K562 (cell line): ENCODE measurements around the gene PCDHGA4. TPM values are rescaled to one million over a fixed set of nuclear protein-coding genes. Genes with fewer than 3 reads are reported as not detected.
A peak's percentile ranks its signal among the peaks of the same experiment; 100 is the strongest.

Experiments
- CTCF ChIP-seq, 3 experiments: IDR thresholded peaks in 2 of 3; conservative IDR thresholded peaks in 1 of 3; 2 replicates each; pipeline ENCODE4 v1.5.1; 2011 to 2012; ENCODE audit warnings: low read length in 3 of 3, mild to moderate bottlenecking in 3 of 3, control low read depth in 2 of 3, improper control_type of control experiment in 1 of 3, inconsistent platforms in 1 of 3, low read depth in 1 of 3, mixed read lengths in 1 of 3, moderate library complexity in 1 of 3; ENCODE audit not compliant: insufficient read depth in 2 of 3
- E2F8 ChIP-seq: fragments of 450-650 bp; IDR thresholded peaks from 2 replicates; pipeline ENCODE4 v1.7.1; 2018; ENCODE audit warnings: mild to moderate bottlenecking, low read depth; ENCODE audit not compliant: partially characterized antibody
- FOXK2 ChIP-seq, 2 experiments: fragments of 450-650 bp; IDR thresholded peaks in 1 of 2; conservative IDR thresholded peaks in 1 of 2; 2 replicates each; pipeline ENCODE4 v1.6.1; 2016; ENCODE audit warnings: low read depth in 2 of 2, mild to moderate bottlenecking in 1 of 2
- GMEB1 ChIP-seq: fragments of 250-450 bp; sonication (Bioruptor Pico); IDR thresholded peaks from 2 replicates; pipeline ENCODE4 v1.4.0; 2020; ENCODE audit warnings: mild to moderate bottlenecking
- HIVEP1 ChIP-seq: fragments of 250-450 bp; sonication (Bioruptor Pico); IDR thresholded peaks from 2 replicates; pipeline ENCODE4 v1.4.0; 2020; ENCODE audit warnings: mild to moderate bottlenecking
- HNRNPLL ChIP-seq: fragments of 200-400 bp; formaldehyde crosslinking; IDR thresholded peaks from 2 replicates; pipeline ENCODE4 v1.6.1; 2017; ENCODE audit warnings: low read length, low read depth, mild to moderate bottlenecking; ENCODE audit not compliant: poor library complexity, severe bottlenecking
- LARP7 ChIP-seq: fragments of 450-650 bp; IDR thresholded peaks from 2 replicates; pipeline ENCODE4 v1.6.1; 2016
- MAFF ChIP-seq: IDR thresholded peaks from 2 replicates; pipeline ENCODE4 v1.6.1; 2012; ENCODE audit warnings: low read length, improper control_type of control experiment
- MCM7 ChIP-seq, 2 experiments: fragments of 450-650 bp; IDR thresholded peaks; 2 replicates each; pipeline ENCODE4 v1.6.1; 2016 to 2018
- MEIS2 ChIP-seq: fragments of 450-650 bp; IDR thresholded peaks from 2 replicates; pipeline ENCODE4 v1.6.1; 2014; ENCODE audit warnings: mild to moderate bottlenecking; ENCODE audit not compliant: partially characterized antibody
- NR2C2 ChIP-seq, 2 experiments: fragments of 200-800 bp in 1 of 2; sonication (Bioruptor generic) in 1 of 2; sonication (generic) in 1 of 2; formaldehyde crosslinking in 1 of 2; IDR thresholded peaks; 2 replicates each; pipeline versions ENCODE4 v1.6.1 to v1.8.0; 2016 to 2022; ENCODE audit warnings: mild to moderate bottlenecking in 1 of 2, missing compliant biosample characterization in 1 of 2, missing genetic modification characterization in 1 of 2, missing genetic modification reagents in 1 of 2
- THRAP3 ChIP-seq: fragments of 450-650 bp; IDR thresholded peaks from 2 replicates; pipeline ENCODE4 v1.6.1; 2016; ENCODE audit warnings: mild to moderate bottlenecking, inconsistent platforms, borderline replicate concordance
- TRIM25 ChIP-seq: fragments of 450-650 bp; IDR thresholded peaks from 2 replicates; pipeline ENCODE4 v1.7.0; 2016; ENCODE audit warnings: borderline replicate concordance
- polyA plus RNA-seq, 8 experiments: library from polyadenylated mRNA; depleted of rRNA in 4 of 8; stranded (reverse) in 5 of 8; unstranded in 3 of 8; fragments of >200 nt; fragmentation: Nextera tagmentation in 2 of 8; fragmentation: Illumina TruSeq in 1 of 8; extraction: Ambion mirVana in 2 of 8; extraction: Trizol in 1 of 8; gene quantifications; 2 replicates each; pipeline versions ENCODE4 v1.2.1 to v1.2.3, GENCODE V29; 2011 to 2014; ENCODE audit warnings: inconsistent platforms in 1 of 8, missing spikeins in 1 of 8
- total RNA-seq, 7 experiments: library from RNA; depleted of rRNA in 6 of 7; stranded (reverse); fragments of >200 nt in 6 of 7; fragmentation: Illumina TruSeq in 2 of 7; extraction: Trizol in 2 of 7; gene quantifications; 2 replicates each; pipeline versions ENCODE4 v1.2.1 to v1.2.3, GENCODE V29; 2011 to 2021; ENCODE audit warnings: low replicate concordance in 1 of 7
- TF ChIP-seq, protein P1 (sequence below), 2 experiments: IDR thresholded peaks; 2 replicates each; pipeline ENCODE4 v1.6.1; 2011; ENCODE audit warnings: borderline replicate concordance in 1 of 2, control low read depth in 1 of 2, low read depth in 1 of 2, low read length in 1 of 2, mild to moderate bottlenecking in 1 of 2, mixed read lengths in 1 of 2, moderate library complexity in 1 of 2; ENCODE audit not compliant: insufficient read depth in 1 of 2, insufficient read length in 1 of 2, poor library complexity in 1 of 2, severe bottlenecking in 1 of 2; ENCODE audit errors: extremely low read depth in 1 of 2
- TF ChIP-seq, protein P2 (sequence below): sonication (generic); formaldehyde crosslinking; IDR thresholded peaks from 2 replicates; pipeline ENCODE4 v1.8.0; 2022; ENCODE audit warnings: mild to moderate bottlenecking, missing genetic modification reagents

Gene PCDHGA4
- total and polyA plus RNA-seq, 9 of the 15 experiments (the other 6 are each of a cell fraction or from before 2014, with no cell fraction given) = 0.12 to 0.40 (median 0.36) TPM; not detected in 2

DNA sequence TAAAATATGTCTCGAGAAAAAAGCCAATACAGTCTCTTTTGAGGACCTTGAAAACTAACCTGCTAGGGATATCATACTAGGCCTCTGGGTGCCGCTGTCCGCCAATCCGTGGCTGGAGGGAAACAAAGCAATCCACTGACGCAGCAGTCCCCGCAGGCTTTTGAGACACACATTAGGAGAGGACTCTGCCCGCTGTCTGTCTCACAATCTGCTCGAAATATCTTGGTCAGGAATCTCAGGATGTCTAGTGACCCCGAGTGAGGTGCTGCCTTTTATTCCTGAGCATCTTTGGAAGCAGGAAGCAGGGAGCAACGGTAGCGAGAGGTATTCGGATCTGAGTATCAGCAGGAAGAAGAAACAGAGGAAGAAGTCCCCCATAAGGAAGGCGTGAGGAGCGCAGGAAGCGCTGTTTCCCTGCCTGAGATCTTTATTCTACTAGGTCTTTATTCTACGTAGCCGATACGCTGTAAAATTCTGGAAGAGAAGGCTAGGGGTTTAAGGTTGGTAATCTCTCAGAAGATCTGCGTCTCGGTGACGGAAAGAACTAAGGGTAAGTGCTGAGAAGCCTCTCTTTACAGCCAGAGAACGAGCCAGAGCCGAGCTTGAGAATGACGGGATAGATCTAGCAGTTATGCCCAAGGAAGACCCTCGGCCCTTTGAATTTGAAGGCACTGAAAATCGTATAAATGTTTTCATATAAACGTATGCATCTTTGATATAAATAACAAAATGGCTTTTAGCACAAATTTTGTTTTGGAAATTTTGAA lies 28.6 kb upstream of the PCDHGA4 start (continued):
- peak; percentile 83 to 90 (median 88) for TF ChIP-seq CTCF (IDR thresholded peaks at IDR 0.05 in 2 of 3, conservative IDR thresholded peaks at IDR 0.05 in 1 of 3; ENCODE audit: insufficient read depth in 2 of 3, low read depth in 1 of 3, low read length in 3 of 3)
- TF ChIP-seq FOXK2 (conservative IDR thresholded peaks at IDR 0.05 in 1 of 2, IDR thresholded peaks at IDR 0.05 in 1 of 2; ENCODE audit: low read depth in 2 of 2) = 0 out of 4 replicates have a peak, but pooled peaks have one; percentile 38 to 53
- no peak for TF ChIP-seq MEIS2
- no peak for TF ChIP-seq E2F8
- no peak for TF ChIP-seq NR2C2 (CRISPR knock-in tag; IDR thresholded peaks at IDR 0.05)
- no peak for TF ChIP-seq NR2C2 (tag; IDR thresholded peaks at IDR 0.05)
- TF ChIP-seq, protein P1, sequence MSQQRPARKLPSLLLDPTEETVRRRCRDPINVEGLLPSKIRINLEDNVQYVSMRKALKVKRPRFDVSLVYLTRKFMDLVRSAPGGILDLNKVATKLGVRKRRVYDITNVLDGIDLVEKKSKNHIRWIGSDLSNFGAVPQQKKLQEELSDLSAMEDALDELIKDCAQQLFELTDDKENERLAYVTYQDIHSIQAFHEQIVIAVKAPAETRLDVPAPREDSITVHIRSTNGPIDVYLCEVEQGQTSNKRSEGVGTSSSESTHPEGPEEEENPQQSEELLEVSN (IDR thresholded peaks at IDR 0.05; ENCODE audit: borderline replicate concordance in 1 of 2, extremely low read depth in 1 of 2, insufficient read depth in 1 of 2, insufficient read length in 1 of 2, low read depth in 1 of 2, low read length in 1 of 2, poor library complexity in 1 of 2, severe bottlenecking in 1 of 2) = peak; percentile 71 to 91
- no peak for TF ChIP-seq MCM7 (IDR thresholded peaks at IDR 0.05)
- peak; percentile 37; the same call in 1 of the 2 replicates for TF ChIP-seq MAFF
- TF ChIP-seq, protein P2, sequence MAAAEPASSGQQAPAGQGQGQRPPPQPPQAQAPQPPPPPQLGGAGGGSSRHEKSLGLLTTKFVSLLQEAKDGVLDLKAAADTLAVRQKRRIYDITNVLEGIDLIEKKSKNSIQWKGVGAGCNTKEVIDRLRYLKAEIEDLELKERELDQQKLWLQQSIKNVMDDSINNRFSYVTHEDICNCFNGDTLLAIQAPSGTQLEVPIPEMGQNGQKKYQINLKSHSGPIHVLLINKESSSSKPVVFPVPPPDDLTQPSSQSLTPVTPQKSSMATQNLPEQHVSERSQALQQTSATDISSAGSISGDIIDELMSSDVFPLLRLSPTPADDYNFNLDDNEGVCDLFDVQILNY (CRISPR knock-in tag) = no peak
- TF ChIP-seq HNRNPLL = peak; percentile 93
- no peak for TF ChIP-seq THRAP3
- no peak for TF ChIP-seq HIVEP1 (CRISPR knock-in tag)
- TF ChIP-seq TRIM25 = no peak
- no peak for TF ChIP-seq LARP7
- no peak for TF ChIP-seq GMEB1 (CRISPR knock-in tag)
